Natural killer cell (primary cell): ENCODE measurements around the gene THRAP3. TPM values are rescaled to one million over a fixed set of nuclear protein-coding genes. Genes with fewer than 3 reads are reported as not detected.

Source experiments
- ATAC-seq, 3 donors: fragments of 150-1000 bp in 2 of 3; fragments of 200-7000 bp in 1 of 3; cut with Tn5 transposase; 1 replicate in 1 of 3; 2 replicates in 2 of 3; pipeline ENCODE4 v1.10.0; 2021; ENCODE audit warnings: mild to moderate bottlenecking in 2 of 3, moderate library complexity in 2 of 3
- DNase-seq, 2 donors: peaks; one replicate each; pipeline versions ENCODE4 v3.0.0 to v3.0.0-alpha.2; 2013 to 2021; ENCODE audit warnings: mixed read lengths in 1 of 2
- H3K27ac ChIP-seq: one replicate; pipeline ENCODE4 v1.5.1; 2013; ENCODE audit warnings: mild to moderate bottlenecking, low read length
- H3K27me3 ChIP-seq: one replicate; pipeline ENCODE4 v1.6.1; 2013; ENCODE audit warnings: low read length; ENCODE audit not compliant: control insufficient read depth, insufficient read depth
- H3K36me3 ChIP-seq: one replicate; pipeline ENCODE4 v1.6.1; 2013; ENCODE audit warnings: low read length; ENCODE audit not compliant: control insufficient read depth, insufficient read depth
- H3K4me1 ChIP-seq: one replicate; pipeline ENCODE4 v1.6.1; 2013; ENCODE audit warnings: low read length; ENCODE audit not compliant: control insufficient read depth, insufficient read depth
- H3K4me3 ChIP-seq: one replicate; pipeline ENCODE4 v1.5.1; 2013; ENCODE audit warnings: low read length
- H3K9me3 ChIP-seq: one replicate; pipeline ENCODE4 v1.6.1; 2013; ENCODE audit warnings: low read length; ENCODE audit not compliant: control insufficient read depth, insufficient read depth
- H3K27ac Mint-ChIP-seq, 2 donors: one replicate each; pipeline ENCODE4 v1.8.0; 2022; ENCODE audit warnings: mild to moderate bottlenecking in 2 of 2, mixed read lengths in 2 of 2, moderate library complexity in 1 of 2
- H3K27me3 Mint-ChIP-seq, 2 donors: one replicate each; pipeline ENCODE4 v1.8.0; 2022; ENCODE audit warnings: low read depth in 2 of 2, mixed read lengths in 2 of 2
- H3K36me3 Mint-ChIP-seq: one replicate; pipeline ENCODE4 v1.8.0; 2022; ENCODE audit warnings: mixed read lengths
- H3K4me1 Mint-ChIP-seq, 2 donors: one replicate each; pipeline ENCODE4 v1.8.0; 2022; ENCODE audit warnings: mixed read lengths in 2 of 2
- H3K4me3 Mint-ChIP-seq: one replicate; pipeline ENCODE4 v1.8.0; 2022; ENCODE audit warnings: mild to moderate bottlenecking, moderate library complexity, mixed read lengths
- H3K9me3 Mint-ChIP-seq, 2 donors: one replicate each; pipeline ENCODE4 v1.8.0; 2022; ENCODE audit warnings: mixed read lengths in 2 of 2
- WGBS: methylation state at CpG from one replicate; pipeline ENCODE4 v1.1.7; 2013; ENCODE audit warnings: missing lambda C conversion rate; ENCODE audit not compliant: insufficient coverage; 5-methylcytosine and 5-hydroxymethylcytosine counted together
- intact Hi-C: fragments of 100-400 bp; cut with micrococcal nuclease; formaldehyde crosslinking; loops from one replicate; pipeline ENCODE4 v1.14.2; 2022
- total RNA-seq, 4 donors: library from RNA; stranded (reverse); fragments of 120-200 nt in 1 of 4; gene quantifications; one replicate each; pipeline versions ENCODE4 v1.2.3 to v1.2.4, GENCODE V29; 2013 to 2022
- TF ChIP-seq, protein P1 (sequence below): fragments of 200-600 bp; IDR thresholded peaks from one replicate; pipeline ENCODE4 v1.8.0; 2022; ENCODE audit warnings: antibody characterized with exemption

Gene THRAP3
- total RNA-seq, 3 donors from 2014 or later (not counting 1 experiment from before 2014, with no cell fraction given), result 88.6 to 110 (median 97.4) TPM

DNA sequence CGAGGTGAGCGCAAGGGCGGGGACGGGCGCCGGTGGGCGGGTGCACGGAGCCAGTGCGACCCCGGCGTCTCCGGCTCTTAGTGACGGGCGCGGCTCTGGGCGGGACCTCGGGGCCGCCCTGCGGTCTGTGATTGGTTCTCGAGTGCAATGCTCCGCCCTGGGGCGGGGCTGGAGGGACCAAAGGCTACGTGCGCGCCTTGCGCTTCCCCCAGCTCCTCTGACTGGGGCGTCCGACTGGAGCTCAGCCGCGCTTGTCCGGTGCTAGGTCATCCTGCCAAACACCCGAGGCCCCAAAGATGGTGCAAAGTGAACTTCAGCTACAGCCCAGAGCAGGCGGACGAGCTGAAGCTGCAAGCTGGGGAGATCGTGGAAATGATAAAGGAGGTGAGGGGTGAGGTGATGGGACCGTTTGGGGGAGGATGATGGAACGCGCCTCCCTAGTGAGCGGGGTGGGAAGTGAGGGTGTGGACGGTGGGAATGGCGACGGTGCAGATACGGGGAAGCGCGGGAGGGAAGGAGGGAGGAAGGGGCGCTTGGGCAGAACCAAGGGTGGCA is 82.7 kb downstream of the THRAP3 start:
- Mint-ChIP-seq H3K4me1 (peaks cover 14 to 30% of the 10 kb centered on the region in 2 donors), H3K27ac (peak overlapping the region; percentile 62 to 83), H3K9me3 (no peaks in the 10 kb centered on the region), H3K36me3 (peaks cover 7% of the 10 kb centered on the region), H3K4me3 (peak overlapping the region; percentile 95), H3K27me3 (no peaks in the 10 kb centered on the region)
- H3K4me3 ChIP-seq, result peak overlapping the region; percentile 48
- peak; percentile 96 to 99 (median 97) for ATAC-seq
- peak; percentile 89 to 96 for DNase-seq
- H3K4me1 ChIP-seq, result peaks cover 24% of the 10 kb centered on the region
- intact Hi-C loops, result loop anchor here (2.0 to 5.0 kb wide), 2 partner anchors 60 to 158 kb away; partner anchors contain the start of gene TRAPPC3
- peak overlapping the region; percentile 3 for H3K27ac ChIP-seq
- TF ChIP-seq, protein P1, sequence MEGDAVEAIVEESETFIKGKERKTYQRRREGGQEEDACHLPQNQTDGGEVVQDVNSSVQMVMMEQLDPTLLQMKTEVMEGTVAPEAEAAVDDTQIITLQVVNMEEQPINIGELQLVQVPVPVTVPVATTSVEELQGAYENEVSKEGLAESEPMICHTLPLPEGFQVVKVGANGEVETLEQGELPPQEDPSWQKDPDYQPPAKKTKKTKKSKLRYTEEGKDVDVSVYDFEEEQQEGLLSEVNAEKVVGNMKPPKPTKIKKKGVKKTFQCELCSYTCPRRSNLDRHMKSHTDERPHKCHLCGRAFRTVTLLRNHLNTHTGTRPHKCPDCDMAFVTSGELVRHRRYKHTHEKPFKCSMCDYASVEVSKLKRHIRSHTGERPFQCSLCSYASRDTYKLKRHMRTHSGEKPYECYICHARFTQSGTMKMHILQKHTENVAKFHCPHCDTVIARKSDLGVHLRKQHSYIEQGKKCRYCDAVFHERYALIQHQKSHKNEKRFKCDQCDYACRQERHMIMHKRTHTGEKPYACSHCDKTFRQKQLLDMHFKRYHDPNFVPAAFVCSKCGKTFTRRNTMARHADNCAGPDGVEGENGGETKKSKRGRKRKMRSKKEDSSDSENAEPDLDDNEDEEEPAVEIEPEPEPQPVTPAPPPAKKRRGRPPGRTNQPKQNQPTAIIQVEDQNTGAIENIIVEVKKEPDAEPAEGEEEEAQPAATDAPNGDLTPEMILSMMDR, result no peak
- H3K36me3 ChIP-seq, result peaks cover 17% of the 10 kb centered on the region
- 2% methylated on average over 46 of the region's 46 CpGs for WGBS
- no peaks in the 10 kb centered on the region for H3K9me3 ChIP-seq
- no peaks in the 10 kb centered on the region for H3K27me3 ChIP-seq

DNA sequence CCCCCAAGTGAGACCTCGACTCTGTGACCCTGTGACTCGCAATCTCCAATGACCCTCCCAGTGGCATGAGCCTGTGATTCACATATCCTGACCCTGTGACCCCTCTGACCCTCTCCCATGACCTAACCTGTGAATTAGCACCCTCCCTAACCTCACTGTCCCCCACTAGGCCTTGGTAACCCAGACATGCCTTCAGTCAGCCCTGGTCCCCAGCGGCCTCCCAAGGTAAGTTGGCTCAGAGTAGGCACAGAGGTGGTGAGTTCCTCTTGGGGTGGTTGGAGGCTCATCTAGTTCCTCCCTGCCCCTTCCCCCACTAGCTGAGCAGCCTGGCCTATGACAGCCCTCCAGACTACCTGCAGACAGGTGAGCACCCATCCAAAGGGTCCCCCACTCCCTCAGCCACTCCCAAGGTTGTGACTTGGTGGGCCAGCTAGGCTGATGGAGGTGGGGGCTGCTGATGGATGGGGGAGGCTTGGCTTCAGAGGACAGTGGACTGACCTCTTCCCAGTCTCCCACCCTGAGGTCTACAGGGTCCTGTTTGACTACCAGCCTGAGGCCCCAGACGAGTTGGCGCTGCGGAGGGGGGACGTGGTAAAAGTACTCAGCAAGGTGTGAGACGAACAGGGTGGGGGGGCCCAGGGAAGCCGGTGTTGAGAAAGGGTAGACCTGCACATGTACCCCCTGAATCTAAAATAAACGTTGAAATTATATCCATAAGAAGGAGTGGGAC is 83.5 kb downstream of the THRAP3 start:
- H3K36me3 Mint-ChIP-seq, result peaks cover 7% of the 10 kb centered on the region
- H3K4me1 ChIP-seq, result peaks cover 24% of the 10 kb centered on the region
- no peaks in the 10 kb centered on the region for H3K9me3 ChIP-seq
- no peak overlapping the region for H3K27ac ChIP-seq
- 96% methylated on average over 8 of the region's 10 CpGs for WGBS
- no peaks in the 10 kb centered on the region for H3K9me3 Mint-ChIP-seq
- DNase-seq (no peak), ATAC-seq (no peak)
- intact Hi-C loops, result loop anchor here (2.0 to 5.0 kb wide), 2 partner anchors 60 to 159 kb away; partner anchors contain the start of gene TRAPPC3
- peaks cover 9% of the 10 kb centered on the region for H3K36me3 ChIP-seq
- H3K27me3 ChIP-seq, result no peaks in the 10 kb centered on the region
- peak overlapping the region; percentile 95 for H3K4me3 Mint-ChIP-seq
- TF ChIP-seq, protein P1, result no peak
- peak overlapping the region in 1 of 2 donors; percentile 83 for H3K27ac Mint-ChIP-seq
- H3K4me1 Mint-ChIP-seq, result peaks cover 14 to 30% of the 10 kb centered on the region in 2 donors
- H3K27me3 Mint-ChIP-seq, result no peaks in the 10 kb centered on the region
- H3K4me3 ChIP-seq, result peak overlapping the region; percentile 48

DNA sequence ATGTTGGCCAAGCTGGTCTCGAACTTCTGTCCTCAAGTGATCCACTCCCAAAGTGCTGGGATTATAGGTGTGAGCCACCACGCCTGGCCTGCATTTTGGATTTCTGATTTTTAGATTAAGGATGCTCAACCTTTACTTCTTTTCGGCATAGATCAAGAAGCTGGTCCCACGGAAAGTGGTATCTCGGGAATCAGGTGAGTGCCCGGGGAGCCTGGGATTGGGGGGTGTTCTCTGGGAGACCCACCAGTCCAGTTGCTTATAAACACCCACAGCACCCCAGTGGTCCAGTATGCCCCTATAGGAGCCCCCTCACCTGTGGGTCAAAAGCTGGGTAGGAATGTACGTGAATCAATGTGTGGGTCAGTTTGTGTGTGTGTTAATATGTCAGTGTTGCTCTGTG is 85.2 kb downstream of the THRAP3 start:
- no peaks in the 10 kb centered on the region for H3K36me3 Mint-ChIP-seq
- Histone ChIP-seq H3K27ac (no peak overlapping the region), H3K27me3 (no peaks in the 10 kb centered on the region), H3K4me1 (peaks cover 24% of the 10 kb centered on the region), H3K36me3 (no peaks in the 10 kb centered on the region), H3K9me3 (no peaks in the 10 kb centered on the region), H3K4me3 (no peak overlapping the region)
- ATAC-seq (no peak), DNase-seq (no peak)
- intact Hi-C loops, result loop anchor here (5.0 kb wide), 1 partner anchor 58 kb away; no protein-coding TSS in a partner anchor
- WGBS, result 98% methylated on average over 7 of the region's 7 CpGs
- no peaks in the 10 kb centered on the region for H3K9me3 Mint-ChIP-seq
- peaks cover 14 to 25% of the 10 kb centered on the region in 2 donors for H3K4me1 Mint-ChIP-seq
- TF ChIP-seq, protein P1, result no peak
- no peaks in the 10 kb centered on the region for H3K27me3 Mint-ChIP-seq
- H3K27ac Mint-ChIP-seq, result no peak overlapping the region
- no peak overlapping the region for H3K4me3 Mint-ChIP-seq
